Natural killer cell (primary cell): ENCODE measurements around the gene NOS1AP. TPM values are rescaled to one million over a fixed set of nuclear protein-coding genes. Genes with fewer than 3 reads are reported as not detected.

Experiments used
- ATAC-seq, 3 donors: fragments of 150-1000 bp in 2 of 3; fragments of 200-7000 bp in 1 of 3; cut with Tn5 transposase; 1 replicate in 1 of 3; 2 replicates in 2 of 3; pipeline ENCODE4 v1.10.0; 2021; ENCODE audit warnings: mild to moderate bottlenecking in 2 of 3, moderate library complexity in 2 of 3
- DNase-seq, 2 donors: peaks; one replicate each; pipeline versions ENCODE4 v3.0.0 to v3.0.0-alpha.2; 2013 to 2021; ENCODE audit warnings: mixed read lengths in 1 of 2
- H3K27ac ChIP-seq: one replicate; pipeline ENCODE4 v1.5.1; 2013; ENCODE audit warnings: mild to moderate bottlenecking, low read length
- H3K27me3 ChIP-seq: one replicate; pipeline ENCODE4 v1.6.1; 2013; ENCODE audit warnings: low read length; ENCODE audit not compliant: control insufficient read depth, insufficient read depth
- H3K36me3 ChIP-seq: one replicate; pipeline ENCODE4 v1.6.1; 2013; ENCODE audit warnings: low read length; ENCODE audit not compliant: control insufficient read depth, insufficient read depth
- H3K4me1 ChIP-seq: one replicate; pipeline ENCODE4 v1.6.1; 2013; ENCODE audit warnings: low read length; ENCODE audit not compliant: control insufficient read depth, insufficient read depth
- H3K4me3 ChIP-seq: one replicate; pipeline ENCODE4 v1.5.1; 2013; ENCODE audit warnings: low read length
- H3K9me3 ChIP-seq: one replicate; pipeline ENCODE4 v1.6.1; 2013; ENCODE audit warnings: low read length; ENCODE audit not compliant: control insufficient read depth, insufficient read depth
- H3K27ac Mint-ChIP-seq, 2 donors: one replicate each; pipeline ENCODE4 v1.8.0; 2022; ENCODE audit warnings: mild to moderate bottlenecking in 2 of 2, mixed read lengths in 2 of 2, moderate library complexity in 1 of 2
- H3K27me3 Mint-ChIP-seq, 2 donors: one replicate each; pipeline ENCODE4 v1.8.0; 2022; ENCODE audit warnings: low read depth in 2 of 2, mixed read lengths in 2 of 2
- H3K36me3 Mint-ChIP-seq: one replicate; pipeline ENCODE4 v1.8.0; 2022; ENCODE audit warnings: mixed read lengths
- H3K4me1 Mint-ChIP-seq, 2 donors: one replicate each; pipeline ENCODE4 v1.8.0; 2022; ENCODE audit warnings: mixed read lengths in 2 of 2
- H3K4me3 Mint-ChIP-seq: one replicate; pipeline ENCODE4 v1.8.0; 2022; ENCODE audit warnings: mild to moderate bottlenecking, moderate library complexity, mixed read lengths
- H3K9me3 Mint-ChIP-seq, 2 donors: one replicate each; pipeline ENCODE4 v1.8.0; 2022; ENCODE audit warnings: mixed read lengths in 2 of 2
- WGBS: methylation state at CpG from one replicate; pipeline ENCODE4 v1.1.7; 2013; ENCODE audit warnings: missing lambda C conversion rate; ENCODE audit not compliant: insufficient coverage; 5-methylcytosine and 5-hydroxymethylcytosine counted together
- intact Hi-C: fragments of 100-400 bp; cut with micrococcal nuclease; formaldehyde crosslinking; loops from one replicate; pipeline ENCODE4 v1.14.2; 2022
- total RNA-seq, 4 donors: library from RNA; stranded (reverse); fragments of 120-200 nt in 1 of 4; gene quantifications; one replicate each; pipeline versions ENCODE4 v1.2.3 to v1.2.4, GENCODE V29; 2013 to 2022
- TF ChIP-seq, protein P1 (sequence below): fragments of 200-600 bp; IDR thresholded peaks from one replicate; pipeline ENCODE4 v1.8.0; 2022; ENCODE audit warnings: antibody characterized with exemption

The NOS1AP gene
- total RNA-seq, 3 donors from 2014 or later (not counting 1 experiment from before 2014, with no cell fraction given): 0.09 to 0.20 TPM; not detected in 1

DNA sequence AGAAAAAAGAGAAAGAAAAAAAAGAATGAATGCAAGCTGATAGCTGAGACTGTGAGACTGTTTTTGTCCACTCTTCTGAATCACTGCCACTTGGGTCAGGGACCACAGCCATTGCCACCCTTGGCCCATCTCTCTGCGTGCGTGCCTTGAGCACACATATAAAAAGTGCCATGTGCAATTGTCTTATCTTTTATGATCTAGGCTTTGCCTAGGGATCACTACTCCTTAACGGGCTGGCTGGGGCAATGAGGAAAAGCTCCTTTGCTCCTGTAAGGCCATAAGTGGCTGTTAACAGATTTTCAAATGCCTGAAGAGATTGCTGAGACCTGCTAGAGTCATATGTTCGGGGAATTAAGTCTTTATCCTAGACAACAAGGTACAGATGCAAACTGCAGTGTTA lies 299.0 kb downstream of the NOS1AP start:
- Histone ChIP-seq H3K4me1 (peaks cover 12% of the 10 kb centered on the region), H3K9me3 (no peaks in the 10 kb centered on the region), H3K36me3 (no peaks in the 10 kb centered on the region), H3K27me3 (no peaks in the 10 kb centered on the region), H3K4me3 (no peak overlapping the region), H3K27ac (no peak overlapping the region)
- Mint-ChIP-seq H3K27ac (no peak overlapping the region), H3K36me3 (no peaks in the 10 kb centered on the region), H3K9me3 (no peaks in the 10 kb centered on the region), H3K4me1 (peaks cover 11 to 15% of the 10 kb centered on the region in 2 donors), H3K27me3 (no peaks in the 10 kb centered on the region), H3K4me3 (no peak overlapping the region)
- intact Hi-C loops: no loop called here
- WGBS: 72% methylated on average over 4 of the region's 4 CpGs
- TF ChIP-seq, protein P1, sequence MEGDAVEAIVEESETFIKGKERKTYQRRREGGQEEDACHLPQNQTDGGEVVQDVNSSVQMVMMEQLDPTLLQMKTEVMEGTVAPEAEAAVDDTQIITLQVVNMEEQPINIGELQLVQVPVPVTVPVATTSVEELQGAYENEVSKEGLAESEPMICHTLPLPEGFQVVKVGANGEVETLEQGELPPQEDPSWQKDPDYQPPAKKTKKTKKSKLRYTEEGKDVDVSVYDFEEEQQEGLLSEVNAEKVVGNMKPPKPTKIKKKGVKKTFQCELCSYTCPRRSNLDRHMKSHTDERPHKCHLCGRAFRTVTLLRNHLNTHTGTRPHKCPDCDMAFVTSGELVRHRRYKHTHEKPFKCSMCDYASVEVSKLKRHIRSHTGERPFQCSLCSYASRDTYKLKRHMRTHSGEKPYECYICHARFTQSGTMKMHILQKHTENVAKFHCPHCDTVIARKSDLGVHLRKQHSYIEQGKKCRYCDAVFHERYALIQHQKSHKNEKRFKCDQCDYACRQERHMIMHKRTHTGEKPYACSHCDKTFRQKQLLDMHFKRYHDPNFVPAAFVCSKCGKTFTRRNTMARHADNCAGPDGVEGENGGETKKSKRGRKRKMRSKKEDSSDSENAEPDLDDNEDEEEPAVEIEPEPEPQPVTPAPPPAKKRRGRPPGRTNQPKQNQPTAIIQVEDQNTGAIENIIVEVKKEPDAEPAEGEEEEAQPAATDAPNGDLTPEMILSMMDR: no peak
- no peak for DNase-seq
- no peak for ATAC-seq

DNA sequence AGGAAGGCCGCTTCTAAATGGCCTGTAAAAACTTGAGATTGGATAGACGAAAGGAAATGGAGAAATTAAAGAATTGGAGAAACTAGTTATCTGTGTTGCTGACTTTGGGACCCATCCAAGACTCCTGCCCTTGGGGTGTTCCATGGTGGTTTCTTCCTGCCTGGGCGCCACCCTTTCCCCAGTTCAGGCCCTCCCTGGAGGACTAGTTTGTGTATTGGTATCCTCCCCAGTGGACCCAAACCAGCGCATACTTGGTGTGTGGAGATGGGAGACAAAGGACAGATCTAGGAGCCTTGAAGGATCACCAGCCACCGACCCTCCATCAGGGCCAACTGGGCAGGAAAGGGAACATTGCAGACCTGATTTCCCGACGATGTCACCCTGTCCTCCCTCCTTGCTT lies 300.1 kb downstream of the NOS1AP start:
- ATAC-seq: no peak
- H3K9me3 ChIP-seq: no peaks in the 10 kb centered on the region
- peaks cover 13% of the 10 kb centered on the region for H3K4me1 ChIP-seq
- Mint-ChIP-seq H3K9me3 (no peaks in the 10 kb centered on the region), H3K4me3 (no peak overlapping the region), H3K36me3 (no peaks in the 10 kb centered on the region), H3K4me1 (peaks cover 11 to 16% of the 10 kb centered on the region in 2 donors), H3K27me3 (no peaks in the 10 kb centered on the region), H3K27ac (no peak overlapping the region)
- no peaks in the 10 kb centered on the region for H3K27me3 ChIP-seq
- WGBS: 91% methylated on average over 7 of the region's 7 CpGs
- intact Hi-C loops: no loop called here
- H3K27ac ChIP-seq: no peak overlapping the region
- no peaks in the 10 kb centered on the region for H3K36me3 ChIP-seq
- no peak for DNase-seq
- H3K4me3 ChIP-seq: no peak overlapping the region
- TF ChIP-seq, protein P1: no peak

DNA sequence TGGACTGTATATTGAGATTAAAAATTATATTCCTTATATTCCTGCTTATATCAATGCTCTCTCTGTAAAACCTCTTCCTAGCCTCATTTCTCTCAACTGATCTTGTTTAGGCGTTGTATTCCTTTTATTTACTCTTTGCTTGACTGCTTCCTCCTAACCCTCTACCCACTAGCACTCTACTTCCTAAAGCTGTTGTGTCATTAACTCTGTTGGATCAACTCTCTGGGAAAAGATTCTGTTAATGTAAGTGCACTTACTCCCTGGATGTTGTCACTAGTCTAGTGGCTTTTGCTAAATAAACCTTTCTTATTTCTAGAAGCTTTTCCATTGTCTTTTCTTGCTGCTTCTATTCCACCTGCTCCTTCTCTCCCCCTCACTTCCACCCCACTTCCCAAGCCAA lies 300.7 kb downstream of the NOS1AP start:
- Histone ChIP-seq H3K27ac (no peak overlapping the region), H3K27me3 (no peaks in the 10 kb centered on the region)
- no peaks in the 10 kb centered on the region for H3K9me3 Mint-ChIP-seq

DNA sequence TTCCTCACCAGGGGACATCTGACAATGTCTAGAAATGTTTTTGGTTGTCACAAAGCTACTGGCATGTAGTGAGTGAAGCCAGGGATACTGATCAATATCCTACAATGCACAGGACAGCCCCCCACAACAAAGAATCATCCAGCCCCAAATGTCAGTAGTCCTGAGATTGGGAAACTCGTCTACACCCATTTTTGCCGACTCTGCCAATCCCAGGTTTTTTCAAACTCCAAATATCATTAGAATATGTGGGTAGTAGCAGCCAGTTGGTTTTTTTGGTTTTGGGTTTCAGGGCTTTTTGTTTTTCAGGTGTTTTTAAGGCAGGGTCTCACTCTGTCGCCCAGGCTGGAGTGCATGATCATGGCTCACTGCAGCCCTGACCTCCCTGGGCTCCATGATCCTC lies 301.2 kb downstream of the NOS1AP start:
- Mint-ChIP-seq H3K27me3 (no peaks in the 10 kb centered on the region), H3K4me1 (peaks cover 11 to 16% of the 10 kb centered on the region in 2 donors), H3K27ac (no peak overlapping the region), H3K36me3 (no peaks in the 10 kb centered on the region), H3K4me3 (no peak overlapping the region), H3K9me3 (no peaks in the 10 kb centered on the region)
- Histone ChIP-seq H3K27me3 (no peaks in the 10 kb centered on the region), H3K36me3 (no peaks in the 10 kb centered on the region), H3K4me3 (no peak overlapping the region), H3K27ac (no peak overlapping the region), H3K9me3 (no peaks in the 10 kb centered on the region), H3K4me1 (peaks cover 13% of the 10 kb centered on the region)
- intact Hi-C loops: no loop called here
- DNase-seq (no peak), ATAC-seq (no peak)
- 88% methylated on average over 1 of the region's 3 CpGs for WGBS
- TF ChIP-seq, protein P1: no peak

More for the DNA sequence above, 300.7 kb downstream of the NOS1AP start:
- TF ChIP-seq, protein P1: no peak
- Histone ChIP-seq H3K9me3 (no peaks in the 10 kb centered on the region), H3K4me1 (peaks cover 13% of the 10 kb centered on the region), H3K36me3 (no peaks in the 10 kb centered on the region), H3K4me3 (no peak overlapping the region)
- no peak overlapping the region for H3K4me3 Mint-ChIP-seq
- DNase-seq: no peak
- intact Hi-C loops: no loop called here
- peaks cover 11 to 16% of the 10 kb centered on the region in 2 donors for H3K4me1 Mint-ChIP-seq
- no peak overlapping the region for H3K27ac Mint-ChIP-seq
- WGBS: 93% methylated on average over 1 of the region's 1 CpG
- no peaks in the 10 kb centered on the region for H3K27me3 Mint-ChIP-seq
- no peak for ATAC-seq
- H3K36me3 Mint-ChIP-seq: no peaks in the 10 kb centered on the region
